A204.1 (cell line): ENCODE measurements around the gene GCNT4.

ENCODE experiments used
- FAIRE-seq: peaks from 2 replicates; lab custom pipeline; 2012; peaks lifted over from hg19 to GRCh38; lab: Jason Lieb, UNC

GCNT4 gene

GRCh38 chr5:75051217-75051751 lies 1.1 kb downstream of the GCNT4 start:
- FAIRE-seq = no peak

- FAIRE-seq = no peak
These were observed 1.9 kb downstream of the GCNT4 start for GRCh38 chr5:75050415-75050814.

- no peak for FAIRE-seq
These were observed 2.7 kb downstream of the GCNT4 start for GRCh38 chr5:75049456-75050351.

- FAIRE-seq = no peak
These were observed 3.9 kb downstream of the GCNT4 start for GRCh38 chr5:75048457-75048953.

GRCh38 chr5:75047356-75047755 lies 5.0 kb downstream of the GCNT4 start:
- FAIRE-seq = no peak

- no peak for FAIRE-seq
These were observed 5.8 kb downstream of the GCNT4 start for GRCh38 chr5:75046366-75047142.

- no peak for FAIRE-seq
These were observed 7.3 kb downstream of the GCNT4 start for GRCh38 chr5:75045071-75045470.

- FAIRE-seq = no peak
These were observed 8.0 kb downstream of the GCNT4 start for GRCh38 chr5:75044406-75044805.

GRCh38 chr5:75043633-75044264 lies 8.6 kb downstream of the GCNT4 start:
- no peak for FAIRE-seq

GRCh38 chr5:75042522-75042921 lies 9.8 kb downstream of the GCNT4 start:
- no peak for FAIRE-seq

GRCh38 chr5:75040973-75041372 lies 11.4 kb downstream of the GCNT4 start:
- FAIRE-seq = no peak

- no peak for FAIRE-seq
These were observed 15.3 kb downstream of the GCNT4 start for GRCh38 chr5:75037106-75037505.

GRCh38 chr5:75034137-75034739 lies 18.1 kb downstream of the GCNT4 start:
- FAIRE-seq = no peak

- no peak for FAIRE-seq
These were observed 21.0 kb downstream of the GCNT4 start for GRCh38 chr5:75031366-75031765.

GRCh38 chr5:75028090-75028489 lies 24.3 kb downstream of the GCNT4 start:
- no peak for FAIRE-seq

- no peak for FAIRE-seq
These were observed 28.8 kb downstream of the GCNT4 start for GRCh38 chr5:75023368-75024159.

- no peak for FAIRE-seq
These were observed 30.6 kb downstream of the GCNT4 start for GRCh38 chr5:75021800-75022199.

- no peak for FAIRE-seq
These were observed 31.1 kb downstream of the GCNT4 start for GRCh38 chr5:75021219-75021618.

- FAIRE-seq = no peak
These were observed 32.2 kb downstream of the GCNT4 start for GRCh38 chr5:75020016-75020656.

- FAIRE-seq = no peak
These were observed 33.4 kb downstream of the GCNT4 start for GRCh38 chr5:75018805-75019587.
